Colonic mucosa (tissue), 4 donors: ENCODE measurements around the gene C3orf20. TPM values are rescaled to one million over a fixed set of nuclear protein-coding genes. Genes with fewer than 3 reads are reported as not detected.

Source experiments
- DNase-seq: peaks from one replicate; pipeline ENCODE4 v3.0.0-alpha.2; 2020
- H3K27ac ChIP-seq: fragments of 200-600 bp; one replicate; pipeline ENCODE4 v1.8.0; 2021
- H3K27me3 ChIP-seq: fragments of 200-600 bp; one replicate; pipeline ENCODE4 v1.8.0; 2021
- H3K36me3 ChIP-seq: fragments of 200-600 bp; one replicate; pipeline ENCODE4 v1.8.0; 2021
- H3K4me1 ChIP-seq: fragments of 200-600 bp; one replicate; pipeline ENCODE4 v1.8.0; 2021; ENCODE audit warnings: mild to moderate bottlenecking
- H3K4me3 ChIP-seq: fragments of 200-600 bp; one replicate; pipeline ENCODE4 v1.8.0; 2021
- H3K9ac ChIP-seq, 2 donors: one replicate each; pipeline ENCODE4 v1.7.0; 2013; ENCODE audit warnings: control low read depth in 2 of 2, low read depth in 2 of 2, low read length in 2 of 2
- H3K9me3 ChIP-seq: fragments of 200-600 bp; one replicate; pipeline ENCODE4 v1.8.0; 2021
- intact Hi-C: fragments of 100-400 bp; cut with DNase I; formaldehyde crosslinking; loops from one replicate; pipeline ENCODE4 v1.14.1; 2022
- total RNA-seq, 2 donors: library from RNA; stranded (reverse); fragmentation: NEBNext Ultra II Directional in 1 of 2; extraction: Animal tissue kit (Norgen Biotek cat#: 25700) in 1 of 2; gene quantifications; one replicate each; pipeline ENCODE4 v1.2.1, GENCODE V29; 2021
- TF ChIP-seq, protein P1 (sequence below): fragments of 200-600 bp; IDR thresholded peaks from one replicate; pipeline ENCODE4 v1.8.0; 2022; ENCODE audit warnings: antibody characterized with exemption, mild to moderate bottlenecking
- donor health status: healthy.
- donor health status: DM: no; HTN: no; CAD: no.
- donor health status: DM: no; HTN: no; CAD: no.

C3orf20 gene
- total RNA-seq, 2 donors from 2014 or later: 0.08 TPM; not detected in 1

DNA sequence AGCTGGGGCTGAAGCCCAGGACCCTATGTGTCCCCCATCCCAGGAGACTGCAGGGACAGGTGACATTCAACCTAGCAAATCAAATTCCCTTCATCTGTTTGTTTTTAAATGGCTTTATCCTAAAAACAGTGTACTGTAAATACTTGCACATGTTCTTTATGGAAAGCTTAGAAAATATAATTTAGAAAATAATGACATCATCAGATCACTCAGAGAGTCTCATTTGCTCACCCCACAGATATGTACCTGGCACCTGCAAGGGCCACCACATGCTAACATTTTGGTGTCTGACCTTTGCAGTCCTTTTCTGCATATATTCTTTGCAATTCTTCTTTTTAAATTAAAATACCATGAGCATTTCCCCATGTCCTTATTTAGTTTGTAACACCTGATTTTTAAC, 85.2 kb downstream of the C3orf20 start:
- H3K27me3 ChIP-seq: no peaks in the 10 kb centered on the region
- no peaks in the 10 kb centered on the region for H3K9me3 ChIP-seq
- TF ChIP-seq, protein P1, sequence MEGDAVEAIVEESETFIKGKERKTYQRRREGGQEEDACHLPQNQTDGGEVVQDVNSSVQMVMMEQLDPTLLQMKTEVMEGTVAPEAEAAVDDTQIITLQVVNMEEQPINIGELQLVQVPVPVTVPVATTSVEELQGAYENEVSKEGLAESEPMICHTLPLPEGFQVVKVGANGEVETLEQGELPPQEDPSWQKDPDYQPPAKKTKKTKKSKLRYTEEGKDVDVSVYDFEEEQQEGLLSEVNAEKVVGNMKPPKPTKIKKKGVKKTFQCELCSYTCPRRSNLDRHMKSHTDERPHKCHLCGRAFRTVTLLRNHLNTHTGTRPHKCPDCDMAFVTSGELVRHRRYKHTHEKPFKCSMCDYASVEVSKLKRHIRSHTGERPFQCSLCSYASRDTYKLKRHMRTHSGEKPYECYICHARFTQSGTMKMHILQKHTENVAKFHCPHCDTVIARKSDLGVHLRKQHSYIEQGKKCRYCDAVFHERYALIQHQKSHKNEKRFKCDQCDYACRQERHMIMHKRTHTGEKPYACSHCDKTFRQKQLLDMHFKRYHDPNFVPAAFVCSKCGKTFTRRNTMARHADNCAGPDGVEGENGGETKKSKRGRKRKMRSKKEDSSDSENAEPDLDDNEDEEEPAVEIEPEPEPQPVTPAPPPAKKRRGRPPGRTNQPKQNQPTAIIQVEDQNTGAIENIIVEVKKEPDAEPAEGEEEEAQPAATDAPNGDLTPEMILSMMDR: no peak
- H3K4me3 ChIP-seq: no peak overlapping the region
- no peaks in the 10 kb centered on the region for H3K36me3 ChIP-seq
- DNase-seq: no peak
- intact Hi-C loops: no loop called here
- no peak overlapping the region for H3K27ac ChIP-seq
- H3K4me1 ChIP-seq: no peaks in the 10 kb centered on the region
- no peak overlapping the region for H3K9ac ChIP-seq

- DNase-seq: no peak
- H3K9me3 ChIP-seq: no peaks in the 10 kb centered on the region
- H3K4me3 ChIP-seq: no peak overlapping the region
- TF ChIP-seq, protein P1: no peak
- intact Hi-C loops: no loop called here
- no peaks in the 10 kb centered on the region for H3K4me1 ChIP-seq
- H3K36me3 ChIP-seq: no peaks in the 10 kb centered on the region
- no peak overlapping the region for H3K27ac ChIP-seq
- H3K9ac ChIP-seq: no peak overlapping the region
- H3K27me3 ChIP-seq: no peaks in the 10 kb centered on the region
Measured at GRCh38 chr3:14761121-14761672, 86.3 kb downstream of the C3orf20 start.

- TF ChIP-seq, protein P1: no peak
- H3K4me1 ChIP-seq: no peaks in the 10 kb centered on the region
- no peak overlapping the region for H3K9ac ChIP-seq
- no peaks in the 10 kb centered on the region for H3K36me3 ChIP-seq
- DNase-seq: no peak
- no peaks in the 10 kb centered on the region for H3K27me3 ChIP-seq
- intact Hi-C loops: no loop called here
- no peak overlapping the region for H3K4me3 ChIP-seq
- no peak overlapping the region for H3K27ac ChIP-seq
- no peaks in the 10 kb centered on the region for H3K9me3 ChIP-seq
Measured at GRCh38 chr3:14761866-14762265, 86.9 kb downstream of the C3orf20 start.

DNA sequence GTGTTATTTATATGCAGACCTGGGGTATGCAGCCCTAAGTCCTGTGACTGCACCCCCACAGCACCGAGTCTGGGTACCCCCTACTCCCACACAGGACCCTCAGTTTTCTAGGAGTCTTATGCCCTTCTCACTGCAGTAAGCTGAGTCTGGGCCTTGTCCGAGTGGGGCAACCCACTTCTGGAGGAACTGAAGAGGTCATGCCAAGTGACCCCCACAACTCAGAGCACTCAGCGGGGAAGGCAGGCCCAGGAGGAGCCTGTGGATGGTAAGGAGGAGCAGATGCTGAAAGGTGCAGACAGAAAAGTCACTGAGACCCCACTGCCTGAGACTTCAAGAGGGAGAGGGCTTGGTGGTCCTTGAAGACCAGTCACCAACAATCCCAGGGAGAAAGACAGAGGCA, 87.8 kb downstream of the C3orf20 start:
- no peak overlapping the region for H3K27ac ChIP-seq
- DNase-seq: no peak
- no peak overlapping the region for H3K4me3 ChIP-seq
- H3K4me1 ChIP-seq: no peaks in the 10 kb centered on the region
- H3K27me3 ChIP-seq: no peaks in the 10 kb centered on the region
- TF ChIP-seq, protein P1: no peak
- no peaks in the 10 kb centered on the region for H3K36me3 ChIP-seq
- no peaks in the 10 kb centered on the region for H3K9me3 ChIP-seq
- H3K9ac ChIP-seq: no peak overlapping the region
- intact Hi-C loops: no loop called here

- Histone ChIP-seq H3K27ac (no peak overlapping the region), H3K27me3 (no peaks in the 10 kb centered on the region), H3K36me3 (no peaks in the 10 kb centered on the region), H3K4me3 (no peak overlapping the region), H3K9ac (no peak overlapping the region), H3K4me1 (no peaks in the 10 kb centered on the region), H3K9me3 (no peaks in the 10 kb centered on the region)
- TF ChIP-seq, protein P1: no peak
- no peak for DNase-seq
- intact Hi-C loops: no loop called here
Measured at GRCh38 chr3:14764331-14765059, 89.6 kb downstream of the C3orf20 start.
